ENCODE data around the gene PTCD1.

The PTCD1 gene

GRCh38 chr7:99369767-99370391 lies 68.7 kb downstream of the PTCD1 start:
- no peak overlapping the region for H3K27ac ChIP-seq
- no peak for TF ChIP-seq CTCF (conservative IDR thresholded peaks at IDR 0.05)

- H3K27ac ChIP-seq, result no peak overlapping the region
- no peak for TF ChIP-seq CTCF (conservative IDR thresholded peaks at IDR 0.05)
Observed at GRCh38 chr7:99368750-99369389, 69.7 kb downstream of the PTCD1 start.

All from VCaP (cell line).